CD4-positive, CD25-positive, alpha-beta regulatory T cell (primary cell): Measurements from ENCODE around the gene PBX1. TPM values are rescaled to one million over a fixed set of nuclear protein-coding genes. Genes with fewer than 3 reads are reported as not detected.

ENCODE experiments used
- ATAC-seq, 2 donors: fragments of 150-1000 bp; cut with Tn5 transposase; one replicate each; pipeline ENCODE4 v1.10.0; 2021; ENCODE audit warnings: low read depth in 2 of 2, moderate number of reproducible peaks in 2 of 2, moderate library complexity in 1 of 2
- DNase-seq, 3 donors: peaks; one replicate each; pipeline versions ENCODE4 v3.0.0 to v3.0.0-alpha.2; 2012 to 2022; ENCODE audit warnings: mixed read lengths in 1 of 3
- H3K27ac ChIP-seq: one replicate; pipeline ENCODE4 v1.7.0; 2013; ENCODE audit warnings: mild to moderate bottlenecking, low read length; ENCODE audit not compliant: insufficient read depth, poor library complexity, severe bottlenecking
- H3K27me3 ChIP-seq: one replicate; pipeline ENCODE4 v1.7.0; 2013; ENCODE audit warnings: low read length; ENCODE audit not compliant: control insufficient read depth, insufficient read depth
- H3K36me3 ChIP-seq: one replicate; pipeline ENCODE4 v1.7.0; 2013; ENCODE audit warnings: mild to moderate bottlenecking, low read length, moderate library complexity; ENCODE audit not compliant: control insufficient read depth, insufficient read depth
- H3K4me1 ChIP-seq: 2 replicates; pipeline ENCODE4 v1.7.0; 2013; ENCODE audit warnings: mild to moderate bottlenecking, low read length; ENCODE audit not compliant: insufficient read depth, control insufficient read depth, poor library complexity, severe bottlenecking
- H3K4me3 ChIP-seq: one replicate; pipeline ENCODE4 v1.7.0; 2013; ENCODE audit warnings: low read depth, mild to moderate bottlenecking, low read length, moderate library complexity
- H3K9me3 ChIP-seq, 2 experiments: 1 replicate in 1 of 2; 2 replicates in 1 of 2; pipeline ENCODE4 v1.7.0; 2013; ENCODE audit warnings: low read length in 2 of 2, mild to moderate bottlenecking in 1 of 2, moderate library complexity in 1 of 2; ENCODE audit not compliant: control insufficient read depth in 2 of 2
- H3K27ac Mint-ChIP-seq, 3 donors: one replicate each; pipeline ENCODE4 v1.8.0; 2020 to 2022; ENCODE audit warnings: mild to moderate bottlenecking in 3 of 3, mixed read lengths in 3 of 3, moderate library complexity in 2 of 3
- H3K27me3 Mint-ChIP-seq: one replicate; pipeline ENCODE4 v1.8.0; 2022; ENCODE audit warnings: mild to moderate bottlenecking, mixed read lengths
- H3K36me3 Mint-ChIP-seq: one replicate; pipeline ENCODE4 v1.8.0; 2020; ENCODE audit warnings: mixed read lengths
- H3K4me1 Mint-ChIP-seq, 4 donors: one replicate each; pipeline ENCODE4 v1.8.0; 2020 to 2022; ENCODE audit warnings: mixed read lengths in 4 of 4, mild to moderate bottlenecking in 1 of 4
- H3K4me3 Mint-ChIP-seq, 4 donors: one replicate each; pipeline ENCODE4 v1.8.0; 2020 to 2022; ENCODE audit warnings: mild to moderate bottlenecking in 4 of 4, mixed read lengths in 4 of 4, moderate library complexity in 3 of 4
- H3K9me3 Mint-ChIP-seq, 7 donors: one replicate each; pipeline ENCODE4 v1.8.0; 2020 to 2022; ENCODE audit warnings: mixed read lengths in 7 of 7, mild to moderate bottlenecking in 3 of 7, moderate library complexity in 2 of 7
- polyA plus RNA-seq, 4 donors: library from polyadenylated mRNA; unstranded; fragments of 300-500 nt; fragmentation: Illumina TruSeq; gene quantifications; one replicate each; pipeline ENCODE4 v1.2.3, GENCODE V29; 2021
- total RNA-seq: library from RNA; stranded (reverse); gene quantifications from one replicate; pipeline ENCODE4 v1.2.3, GENCODE V29; 2022

PBX1 gene
- total and polyA plus RNA-seq, 5 donors from 2014 or later: 0.03 to 1.7 (median 0.10) TPM; not detected in 2

DNA sequence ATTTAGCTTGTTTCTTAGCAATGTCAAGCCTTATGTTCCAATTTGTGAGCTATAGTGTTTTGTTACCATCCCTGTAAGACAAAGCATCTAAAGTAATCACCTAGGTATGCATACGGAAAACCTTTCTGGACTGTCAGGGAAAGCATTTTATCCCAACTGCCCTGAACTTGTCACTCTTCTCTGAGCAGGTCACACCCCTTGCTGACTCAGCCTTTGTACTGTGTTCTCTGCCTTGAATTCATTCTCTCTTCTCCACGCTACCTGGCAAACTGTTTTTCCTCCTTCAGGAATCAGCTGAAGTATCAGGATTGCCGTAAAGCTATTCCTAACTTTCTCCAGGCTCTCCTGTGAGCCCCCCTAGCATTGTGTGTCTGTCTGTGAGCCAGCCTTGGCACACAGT lies 54.2 kb downstream of the PBX1 start:
- Histone ChIP-seq H3K4me3 (no peak overlapping the region), H3K36me3 (no peaks in the 10 kb centered on the region), H3K9me3 (no peaks in the 10 kb centered on the region), H3K27me3 (no peaks in the 10 kb centered on the region), H3K4me1 (no peaks in the 10 kb centered on the region), H3K27ac (no peak overlapping the region)
- no peak overlapping the region for H3K27ac Mint-ChIP-seq
- peaks cover 0 to 11% (median 0%) of the 10 kb centered on the region in 7 donors for H3K9me3 Mint-ChIP-seq
- DNase-seq (no peak), ATAC-seq (no peak)
- H3K4me1 Mint-ChIP-seq: no peaks in the 10 kb centered on the region
- no peaks in the 10 kb centered on the region for H3K36me3 Mint-ChIP-seq
- H3K27me3 Mint-ChIP-seq: no peaks in the 10 kb centered on the region
- no peak overlapping the region for H3K4me3 Mint-ChIP-seq

DNA sequence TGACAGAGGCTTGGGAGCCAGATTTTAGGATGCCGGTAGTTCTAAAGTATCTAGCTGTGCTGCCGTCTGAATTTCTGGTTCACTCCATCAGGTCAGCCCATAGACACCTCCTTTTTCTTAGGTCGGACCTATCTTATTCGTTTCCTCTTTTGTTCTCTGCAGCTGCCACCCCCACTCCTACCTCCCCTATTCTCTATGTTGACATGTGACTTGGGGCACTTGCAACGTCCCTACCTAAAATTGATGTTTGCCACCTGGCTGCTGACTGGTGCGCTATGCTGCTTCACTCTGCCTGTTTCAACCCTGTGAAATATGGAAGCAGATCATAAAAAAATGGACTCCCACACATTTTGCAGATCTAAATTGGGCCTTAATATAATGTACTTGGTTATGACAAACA lies 55.3 kb downstream of the PBX1 start:
- H3K36me3 ChIP-seq: no peaks in the 10 kb centered on the region
- no peak overlapping the region for H3K4me3 ChIP-seq
- peaks cover 0 to 11% (median 0%) of the 10 kb centered on the region in 7 donors for H3K9me3 Mint-ChIP-seq
- no peaks in the 10 kb centered on the region for H3K27me3 Mint-ChIP-seq
- DNase-seq: no peak
- no peaks in the 10 kb centered on the region for H3K27me3 ChIP-seq
- no peak for ATAC-seq
- H3K27ac Mint-ChIP-seq: no peak overlapping the region
- H3K4me1 Mint-ChIP-seq: no peaks in the 10 kb centered on the region
- H3K9me3 ChIP-seq: no peaks in the 10 kb centered on the region
- no peak overlapping the region for H3K4me3 Mint-ChIP-seq
- no peaks in the 10 kb centered on the region for H3K4me1 ChIP-seq
- H3K27ac ChIP-seq: no peak overlapping the region
- no peaks in the 10 kb centered on the region for H3K36me3 Mint-ChIP-seq

DNA sequence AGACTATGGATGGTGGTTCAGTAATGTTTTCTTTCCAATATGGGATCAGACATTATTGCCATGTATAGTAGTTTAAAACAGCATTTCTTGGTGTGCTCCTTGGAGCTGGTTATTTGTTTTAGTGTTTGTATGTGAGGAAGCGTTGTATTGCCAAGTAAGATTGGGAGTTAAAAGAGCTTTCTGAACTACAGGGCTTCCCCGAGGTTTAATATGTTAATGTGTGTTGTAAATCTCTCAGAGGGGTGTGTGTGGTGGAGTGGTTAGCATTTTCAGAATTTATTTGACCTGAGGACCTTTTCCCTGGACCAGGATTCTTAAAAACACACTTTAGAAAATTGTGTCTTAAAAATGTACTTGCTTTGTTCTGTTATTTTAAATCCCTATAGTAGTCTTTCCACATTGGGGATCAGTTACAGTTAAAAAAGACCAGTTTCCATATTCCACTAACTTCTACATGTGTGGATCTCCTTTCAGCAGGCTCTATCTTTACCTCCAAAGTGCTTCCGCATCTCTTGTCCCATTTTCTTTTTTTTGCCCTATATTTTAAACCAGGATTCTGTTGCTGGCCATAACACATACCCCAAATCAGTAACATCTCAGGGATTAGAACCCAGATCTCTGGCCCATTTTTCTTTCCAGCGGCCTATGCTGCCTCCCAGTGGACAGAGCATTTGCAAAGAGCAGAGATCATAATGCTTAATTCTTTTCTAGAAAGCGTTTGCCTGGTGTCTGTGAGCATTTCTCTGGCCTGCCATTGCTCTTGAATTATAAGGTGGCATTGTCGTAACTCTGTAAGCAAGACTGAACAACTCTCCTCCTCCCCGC lies 58.6 kb downstream of the PBX1 start:
- H3K36me3 ChIP-seq: no peaks in the 10 kb centered on the region
- Mint-ChIP-seq H3K36me3 (no peaks in the 10 kb centered on the region), H3K27me3 (no peaks in the 10 kb centered on the region), H3K4me3 (no peak overlapping the region), H3K27ac (no peak overlapping the region), H3K9me3 (peaks cover 0 to 10% (median 0%) of the 10 kb centered on the region in 7 donors), H3K4me1 (no peaks in the 10 kb centered on the region)
- no peak overlapping the region for H3K27ac ChIP-seq
- H3K9me3 ChIP-seq: no peaks in the 10 kb centered on the region
- no peaks in the 10 kb centered on the region for H3K27me3 ChIP-seq
- ATAC-seq (no peak), DNase-seq (no peak)
- no peak overlapping the region for H3K4me3 ChIP-seq
- no peaks in the 10 kb centered on the region for H3K4me1 ChIP-seq

- no peaks in the 10 kb centered on the region for H3K27me3 ChIP-seq
- no peaks in the 10 kb centered on the region for H3K9me3 ChIP-seq
- Mint-ChIP-seq H3K4me3 (no peak overlapping the region), H3K36me3 (no peaks in the 10 kb centered on the region), H3K9me3 (peaks cover 0 to 10% (median 0%) of the 10 kb centered on the region in 7 donors), H3K4me1 (no peaks in the 10 kb centered on the region), H3K27me3 (no peaks in the 10 kb centered on the region), H3K27ac (no peak overlapping the region)
- DNase-seq (no peak), ATAC-seq (no peak)
- no peaks in the 10 kb centered on the region for H3K36me3 ChIP-seq
- no peaks in the 10 kb centered on the region for H3K4me1 ChIP-seq
- H3K4me3 ChIP-seq: no peak overlapping the region
- H3K27ac ChIP-seq: no peak overlapping the region
These were observed 59.2 kb downstream of the PBX1 start for GRCh38 chr1:164618202-164618564.

DNA sequence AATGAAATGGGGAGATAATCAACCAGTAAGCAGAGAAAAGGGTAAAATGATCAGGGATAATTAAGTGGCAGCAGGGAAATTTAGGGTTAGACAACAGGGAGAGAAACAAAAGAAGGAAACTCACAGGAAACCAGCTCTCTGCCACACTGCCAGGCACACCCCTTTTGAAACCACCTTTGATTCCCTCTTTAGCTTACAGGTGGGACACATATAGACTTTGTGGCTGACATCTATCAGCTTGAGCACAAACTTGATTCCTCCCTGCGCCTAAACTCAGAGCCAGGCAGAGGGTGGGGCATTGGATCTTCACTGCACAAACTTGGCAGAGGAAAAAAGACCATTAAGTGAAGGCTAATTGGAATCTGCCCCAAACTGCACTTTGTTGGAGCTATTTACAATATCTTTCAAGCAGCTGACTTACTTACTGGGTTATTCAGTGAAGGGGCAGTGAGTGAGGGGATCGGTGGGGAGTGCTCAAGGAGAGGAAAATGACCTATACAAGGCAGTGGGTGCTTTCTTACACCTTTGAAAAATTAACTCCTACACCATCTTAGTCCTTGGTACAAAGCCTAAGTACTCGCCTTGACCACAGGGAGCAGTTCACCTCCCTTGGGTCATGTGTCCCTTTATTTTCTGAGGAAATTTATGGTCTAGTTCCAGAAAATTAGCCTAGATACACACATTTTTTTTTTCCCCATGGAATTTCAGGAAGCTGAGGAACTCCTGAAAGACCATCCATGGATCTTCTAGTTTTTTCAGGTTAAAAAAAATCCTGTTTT lies 60.2 kb downstream of the PBX1 start:
- ATAC-seq: no peak
- DNase-seq: no peak
- Mint-ChIP-seq H3K27me3 (no peaks in the 10 kb centered on the region), H3K9me3 (peaks cover 0 to 10% (median 0%) of the 10 kb centered on the region in 7 donors), H3K27ac (no peak overlapping the region), H3K36me3 (no peaks in the 10 kb centered on the region), H3K4me1 (no peaks in the 10 kb centered on the region), H3K4me3 (no peak overlapping the region)
- no peaks in the 10 kb centered on the region for H3K4me1 ChIP-seq
- no peaks in the 10 kb centered on the region for H3K9me3 ChIP-seq
- H3K27me3 ChIP-seq: no peaks in the 10 kb centered on the region
- H3K27ac ChIP-seq: no peak overlapping the region
- H3K4me3 ChIP-seq: no peak overlapping the region
- no peaks in the 10 kb centered on the region for H3K36me3 ChIP-seq

DNA sequence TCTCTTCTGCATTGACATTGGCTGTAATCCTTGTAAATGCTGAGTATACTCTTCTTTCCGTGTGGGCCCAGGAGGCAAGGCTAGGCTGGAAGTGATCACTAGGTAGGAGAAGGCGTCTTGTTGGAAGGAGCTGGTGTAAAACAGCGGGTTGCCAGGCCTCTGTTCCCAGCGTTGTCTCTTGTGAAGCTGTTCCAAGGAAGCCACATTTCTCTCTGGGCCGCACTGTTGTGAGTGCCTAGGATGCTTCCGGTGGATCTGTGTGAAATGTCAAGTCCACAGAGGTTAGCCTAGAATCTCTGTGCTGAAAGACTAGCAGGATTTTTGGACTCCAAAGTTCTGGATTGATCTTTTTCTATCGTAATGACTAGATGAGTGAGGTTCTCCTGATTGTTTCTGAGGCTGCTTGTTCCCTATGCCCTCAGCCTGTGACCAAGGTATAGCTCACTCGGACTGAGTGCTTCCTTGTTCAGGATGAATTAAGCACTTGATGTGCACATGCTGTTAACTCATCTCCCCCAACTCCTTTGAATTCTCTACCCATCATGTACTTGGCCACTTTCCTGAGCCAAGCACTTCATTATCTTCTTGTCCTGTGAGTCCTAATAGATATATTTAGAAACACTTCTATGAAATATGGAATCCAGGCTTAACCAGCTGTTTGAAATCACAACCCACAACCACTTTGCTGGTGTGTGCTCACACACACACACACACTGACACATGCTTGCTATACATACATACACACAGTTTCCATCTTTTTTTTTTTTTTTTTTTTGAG lies 63.3 kb downstream of the PBX1 start:
- no peaks in the 10 kb centered on the region for H3K36me3 Mint-ChIP-seq
- Histone ChIP-seq H3K36me3 (no peaks in the 10 kb centered on the region), H3K4me1 (no peaks in the 10 kb centered on the region), H3K27me3 (no peaks in the 10 kb centered on the region), H3K9me3 (no peaks in the 10 kb centered on the region), H3K4me3 (no peak overlapping the region), H3K27ac (no peak overlapping the region)
- DNase-seq: no peak
- no peak for ATAC-seq
- H3K4me1 Mint-ChIP-seq: no peaks in the 10 kb centered on the region
- H3K9me3 Mint-ChIP-seq: peaks cover 0 to 2% (median under 1%) of the 10 kb centered on the region in 7 donors
- H3K4me3 Mint-ChIP-seq: no peak overlapping the region
- no peaks in the 10 kb centered on the region for H3K27me3 Mint-ChIP-seq
- no peak overlapping the region for H3K27ac Mint-ChIP-seq

DNA sequence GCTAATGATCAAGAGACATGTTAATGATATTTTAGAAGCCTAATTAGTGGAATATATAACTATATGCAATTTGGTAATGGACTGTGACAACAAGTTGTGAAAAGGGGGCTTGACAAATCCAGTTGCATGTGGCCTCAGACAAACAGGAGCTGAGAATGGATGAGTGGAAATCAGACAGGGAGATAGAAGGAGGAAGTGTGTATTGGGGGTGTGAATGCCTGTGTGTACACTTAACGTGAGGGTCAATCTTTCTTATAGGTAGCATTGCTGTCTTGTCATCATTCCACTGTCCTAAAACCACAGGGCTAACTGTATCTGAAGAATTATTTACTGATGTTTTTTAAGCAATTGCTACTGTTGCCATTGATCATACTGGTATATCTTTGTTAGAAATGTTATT lies 64.8 kb downstream of the PBX1 start:
- no peaks in the 10 kb centered on the region for H3K36me3 ChIP-seq
- H3K27ac ChIP-seq: no peak overlapping the region
- H3K9me3 ChIP-seq: no peaks in the 10 kb centered on the region
- Mint-ChIP-seq H3K36me3 (no peaks in the 10 kb centered on the region), H3K27ac (no peak overlapping the region), H3K4me3 (no peak overlapping the region), H3K27me3 (no peaks in the 10 kb centered on the region), H3K9me3 (peaks cover 0 to 2% (median 2%) of the 10 kb centered on the region in 7 donors), H3K4me1 (no peaks in the 10 kb centered on the region)
- no peaks in the 10 kb centered on the region for H3K4me1 ChIP-seq
- H3K4me3 ChIP-seq: no peak overlapping the region
- no peak for DNase-seq
- no peak for ATAC-seq
- no peaks in the 10 kb centered on the region for H3K27me3 ChIP-seq
